Uterus (tissue), 4 donors: ENCODE results near the gene CPNE4. TPM values are rescaled to one million over a fixed set of nuclear protein-coding genes. Genes with fewer than 3 reads are reported as not detected.

Experiments used
- DNase-seq, 2 donors: peaks; one replicate each; pipeline ENCODE4 v3.0.0-alpha.2; 2019 to 2020
- H3K27ac ChIP-seq, 2 donors: fragments of 200-600 bp; sonication (generic); 1 replicate in 1 of 2; 2 replicates in 1 of 2; pipeline ENCODE4 v1.5.1; 2016 to 2018
- H3K27me3 ChIP-seq, 2 donors: fragments of 200-600 bp; sonication (generic); one replicate each; pipeline ENCODE4 v1.5.1; 2018 to 2019; ENCODE audit warnings: control low read depth in 1 of 2
- H3K36me3 ChIP-seq, 2 donors: fragments of 200-600 bp; sonication (generic); one replicate each; pipeline ENCODE4 v1.5.1; 2019; ENCODE audit warnings: control low read depth in 1 of 2
- H3K4me1 ChIP-seq, 2 donors: fragments of 200-600 bp; sonication (generic); one replicate each; pipeline ENCODE4 v1.5.1; 2018 to 2019; ENCODE audit warnings: control low read depth in 1 of 2
- H3K4me3 ChIP-seq, 2 donors: fragments of 200-600 bp; sonication (generic); 1 replicate in 1 of 2; 2 replicates in 1 of 2; pipeline ENCODE4 v1.5.1; 2018 to 2019; ENCODE audit warnings: mild to moderate bottlenecking in 1 of 2
- H3K9me3 ChIP-seq, 2 donors: fragments of 200-600 bp; sonication (generic); one replicate each; pipeline ENCODE4 v1.5.1; 2019; ENCODE audit warnings: control low read depth in 1 of 2
- POLR2A ChIP-seq, 2 donors: fragments of 450-650 bp; IDR thresholded peaks; one replicate each; pipeline ENCODE4 v1.6.1; 2016; ENCODE audit warnings: antibody characterized with exemption in 2 of 2, mild to moderate bottlenecking in 1 of 2, moderate library complexity in 1 of 2
- intact Hi-C: fragments of 100-400 bp; cut with DNase I; formaldehyde crosslinking; loops from one replicate; pipeline ENCODE4 v1.15.1; 2023; ENCODE audit warnings: low total_unique reads
- total RNA-seq, 4 donors: library from RNA; depleted of rRNA in 3 of 4; stranded (reverse); fragments of >200 nt in 3 of 4; gene quantifications; one replicate each; pipeline versions ENCODE4 v1.1.0 to v1.2.4, GENCODE V29; 2014 to 2023
- TF ChIP-seq, protein P1 (sequence below), 4 experiments: fragments of 200-600 bp in 2 of 4; fragments of 450-650 bp in 2 of 4; sonication (generic) in 2 of 4; IDR thresholded peaks; one replicate each; pipeline ENCODE4 v1.5.1; 2016 to 2019; ENCODE audit warnings: antibody characterized with exemption in 4 of 4, mild to moderate bottlenecking in 2 of 4, moderate library complexity in 1 of 4
- donor health status: DM: yes; HTN: yes; CAD: no.

The CPNE4 gene
- total RNA-seq, 4 donors from 2014 or later = 0.35 TPM; not detected in 3

DNA sequence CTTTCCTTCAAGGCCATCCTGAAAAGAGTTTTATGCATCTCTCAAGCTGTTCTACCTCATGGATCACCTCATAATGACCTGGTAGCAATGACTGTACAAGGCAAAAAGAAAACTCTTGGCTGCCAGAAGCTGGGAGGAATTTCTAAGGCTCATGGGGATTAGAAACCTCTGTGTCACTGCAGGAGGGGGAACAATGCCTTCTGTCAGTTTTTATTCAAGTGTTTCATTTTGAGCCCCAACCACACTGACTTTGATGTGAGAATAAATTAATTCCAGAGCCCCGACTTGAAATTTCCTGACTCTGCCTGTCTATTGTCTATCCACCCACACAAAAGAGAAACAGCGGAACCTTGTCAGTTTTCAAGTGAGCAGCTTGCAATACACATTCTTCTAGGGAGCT is 473.3 kb downstream of the CPNE4 start:
- intact Hi-C loops = no loop called here
- Histone ChIP-seq H3K9me3 (no peaks in the 10 kb centered on the region), H3K27ac (no peak overlapping the region), H3K27me3 (no peaks in the 10 kb centered on the region), H3K4me1 (no peaks in the 10 kb centered on the region), H3K36me3 (no peaks in the 10 kb centered on the region), H3K4me3 (no peak overlapping the region)
- TF ChIP-seq, protein P1, sequence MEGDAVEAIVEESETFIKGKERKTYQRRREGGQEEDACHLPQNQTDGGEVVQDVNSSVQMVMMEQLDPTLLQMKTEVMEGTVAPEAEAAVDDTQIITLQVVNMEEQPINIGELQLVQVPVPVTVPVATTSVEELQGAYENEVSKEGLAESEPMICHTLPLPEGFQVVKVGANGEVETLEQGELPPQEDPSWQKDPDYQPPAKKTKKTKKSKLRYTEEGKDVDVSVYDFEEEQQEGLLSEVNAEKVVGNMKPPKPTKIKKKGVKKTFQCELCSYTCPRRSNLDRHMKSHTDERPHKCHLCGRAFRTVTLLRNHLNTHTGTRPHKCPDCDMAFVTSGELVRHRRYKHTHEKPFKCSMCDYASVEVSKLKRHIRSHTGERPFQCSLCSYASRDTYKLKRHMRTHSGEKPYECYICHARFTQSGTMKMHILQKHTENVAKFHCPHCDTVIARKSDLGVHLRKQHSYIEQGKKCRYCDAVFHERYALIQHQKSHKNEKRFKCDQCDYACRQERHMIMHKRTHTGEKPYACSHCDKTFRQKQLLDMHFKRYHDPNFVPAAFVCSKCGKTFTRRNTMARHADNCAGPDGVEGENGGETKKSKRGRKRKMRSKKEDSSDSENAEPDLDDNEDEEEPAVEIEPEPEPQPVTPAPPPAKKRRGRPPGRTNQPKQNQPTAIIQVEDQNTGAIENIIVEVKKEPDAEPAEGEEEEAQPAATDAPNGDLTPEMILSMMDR (IDR thresholded peaks at IDR 0.05) = no peak
- TF ChIP-seq POLR2A (IDR thresholded peaks at IDR 0.05) = no peak
- no peak for DNase-seq

DNA sequence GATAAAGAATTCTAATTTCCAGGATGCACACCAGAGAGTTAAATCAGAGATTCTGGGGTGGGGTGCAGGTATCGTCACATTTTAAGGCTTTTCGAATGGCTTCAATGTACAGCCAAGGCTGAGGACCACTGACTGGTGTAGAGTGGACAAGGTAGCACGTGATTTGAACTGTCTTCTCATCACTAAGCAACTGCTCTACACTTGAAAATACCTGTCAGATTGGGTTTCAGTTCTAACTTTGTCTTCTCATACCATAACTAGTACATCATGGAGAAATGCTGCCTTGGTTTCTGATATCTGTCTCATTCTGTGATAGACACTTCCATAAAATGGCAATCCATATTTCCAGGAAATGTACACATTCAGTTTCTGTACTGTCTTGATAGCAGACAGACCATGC is 474.0 kb downstream of the CPNE4 start:
- H3K27me3 ChIP-seq = no peaks in the 10 kb centered on the region
- intact Hi-C loops = no loop called here
- no peaks in the 10 kb centered on the region for H3K36me3 ChIP-seq
- H3K4me3 ChIP-seq = no peak overlapping the region
- TF ChIP-seq, protein P1 (IDR thresholded peaks at IDR 0.05) = no peak
- no peak for TF ChIP-seq POLR2A (IDR thresholded peaks at IDR 0.05)
- H3K4me1 ChIP-seq = no peaks in the 10 kb centered on the region
- H3K27ac ChIP-seq = no peak overlapping the region
- H3K9me3 ChIP-seq = no peaks in the 10 kb centered on the region
- no peak for DNase-seq

DNA sequence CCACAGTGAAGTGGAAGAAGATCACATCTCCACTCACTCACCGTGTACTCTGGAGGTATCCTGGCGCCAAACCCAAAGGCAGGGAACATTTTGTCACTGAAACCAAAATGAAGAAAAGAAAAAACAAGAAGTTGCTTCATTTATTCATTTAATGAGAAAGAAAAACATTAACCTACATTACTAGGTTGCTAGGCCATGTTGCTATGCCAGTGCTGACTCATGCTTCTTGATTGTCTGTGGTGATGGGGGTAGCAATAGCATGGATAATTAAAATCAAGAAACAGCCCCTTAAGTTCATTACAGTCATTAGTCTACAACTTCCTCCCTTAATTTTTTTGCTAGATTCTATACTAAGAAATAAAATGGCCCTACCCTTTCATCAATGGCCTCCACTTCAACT is 479.4 kb downstream of the CPNE4 start:
- intact Hi-C loops = no loop called here
- no peak for TF ChIP-seq POLR2A (IDR thresholded peaks at IDR 0.05)
- TF ChIP-seq, protein P1 (IDR thresholded peaks at IDR 0.05) = no peak
- H3K9me3 ChIP-seq = no peaks in the 10 kb centered on the region
- H3K4me1 ChIP-seq = no peaks in the 10 kb centered on the region
- no peak overlapping the region for H3K4me3 ChIP-seq
- no peak for DNase-seq
- H3K27ac ChIP-seq = no peak overlapping the region
- no peaks in the 10 kb centered on the region for H3K27me3 ChIP-seq
- no peaks in the 10 kb centered on the region for H3K36me3 ChIP-seq

DNA sequence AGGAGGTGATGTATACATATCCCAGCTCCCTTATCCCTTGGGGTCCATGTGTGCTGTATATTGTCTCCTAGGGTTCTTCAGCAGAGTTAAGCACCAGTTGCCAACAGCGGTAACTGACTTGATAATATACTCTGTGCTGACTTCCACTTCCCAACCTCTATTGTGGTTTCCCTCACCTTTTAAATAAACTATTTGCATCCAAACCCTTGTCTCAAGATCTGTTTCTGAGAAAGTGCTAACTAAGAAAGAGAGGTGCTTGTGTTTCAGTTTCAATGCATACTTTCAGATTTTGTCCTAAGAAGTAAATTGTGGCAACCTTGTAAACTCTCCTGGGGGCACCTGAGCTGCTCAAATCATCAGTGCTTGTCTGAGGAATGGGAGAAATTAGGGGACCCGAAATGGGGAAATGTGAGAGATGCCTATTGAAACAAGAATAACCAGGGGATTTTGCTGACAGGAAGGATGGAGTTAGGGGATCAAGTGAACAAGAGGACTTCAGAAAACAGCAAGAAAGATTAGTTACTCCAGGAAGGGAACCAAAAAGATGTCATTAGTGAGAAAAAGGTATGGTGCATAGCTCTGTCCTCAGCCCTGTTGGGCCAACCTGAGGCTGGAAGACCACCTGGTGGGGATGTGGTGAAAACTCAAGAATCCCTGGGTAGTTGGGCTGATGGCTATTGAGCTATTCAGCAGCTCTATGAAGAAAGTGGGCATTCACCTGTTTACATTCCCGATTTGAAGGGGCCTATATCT is 481.1 kb downstream of the CPNE4 start:
- Histone ChIP-seq H3K4me1 (no peaks in the 10 kb centered on the region), H3K27me3 (no peaks in the 10 kb centered on the region), H3K27ac (no peak overlapping the region), H3K9me3 (no peaks in the 10 kb centered on the region), H3K4me3 (no peak overlapping the region), H3K36me3 (no peaks in the 10 kb centered on the region)
- DNase-seq = no peak
- TF ChIP-seq, protein P1 (IDR thresholded peaks at IDR 0.05) = no peak
- no peak for TF ChIP-seq POLR2A (IDR thresholded peaks at IDR 0.05)
- intact Hi-C loops = no loop called here

DNA sequence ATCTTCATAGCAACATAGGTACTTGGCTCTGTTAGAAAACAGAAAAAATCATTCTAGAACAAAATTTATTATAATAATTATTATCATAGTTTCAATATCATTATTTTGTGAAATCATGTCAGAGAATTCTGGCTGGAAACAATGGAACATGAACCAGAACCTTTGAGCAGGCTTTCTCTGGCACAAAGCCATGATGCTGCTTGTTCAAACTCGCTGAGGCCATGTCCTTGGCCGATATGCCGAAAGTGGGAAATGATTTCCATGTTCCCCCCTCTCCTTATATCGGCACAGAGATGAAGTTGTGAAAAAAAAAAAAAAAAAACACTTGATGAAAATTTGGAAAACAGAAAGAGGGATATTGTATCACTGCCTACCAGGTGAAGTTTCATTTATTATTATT is 483.1 kb downstream of the CPNE4 start:
- Histone ChIP-seq H3K36me3 (no peaks in the 10 kb centered on the region), H3K9me3 (no peaks in the 10 kb centered on the region), H3K4me1 (no peaks in the 10 kb centered on the region), H3K4me3 (no peak overlapping the region), H3K27ac (no peak overlapping the region), H3K27me3 (no peaks in the 10 kb centered on the region)
- no peak for DNase-seq
- TF ChIP-seq, protein P1 (IDR thresholded peaks at IDR 0.05) = no peak
- TF ChIP-seq POLR2A (IDR thresholded peaks at IDR 0.05) = no peak
- intact Hi-C loops = no loop called here
